ENCODE data around the gene KCNIP4. TPM values are rescaled to one million over a fixed set of nuclear protein-coding genes. Genes with fewer than 3 reads are reported as not detected.
A peak's percentile ranks its signal among the peaks of the same experiment; 100 is the strongest.

The KCNIP4 gene
- total and polyA plus RNA-seq, 2 of the 8 experiments (the other 6 are each of a cell fraction or from before 2014, with no cell fraction given), result 0.06 TPM; not detected in 1

DNA sequence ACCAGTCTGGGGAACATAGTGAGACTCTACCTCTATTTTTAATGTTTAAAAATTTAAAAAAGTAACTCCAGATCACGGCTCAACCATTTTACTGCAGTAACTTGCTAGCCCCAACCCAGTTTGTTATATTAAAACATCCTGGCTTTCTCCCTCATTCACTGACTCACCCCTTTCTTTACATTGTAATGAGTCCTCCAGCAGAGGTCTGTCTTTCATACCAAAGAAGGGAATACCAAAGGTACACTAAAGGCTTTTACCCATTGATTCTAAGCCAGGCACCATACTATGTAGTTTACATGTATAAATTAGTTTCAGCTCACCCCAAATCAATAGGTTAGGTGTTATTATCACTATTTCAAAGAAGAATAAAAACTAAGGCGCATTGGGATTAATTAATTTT is 961.4 kb downstream of the KCNIP4 start:
- Histone ChIP-seq H3K14ac (ENCODE audit: insufficient read length) (no peak overlapping the region), H3K4ac (replicated peaks; ENCODE audit: insufficient read length, low read depth, low read length) (no peak overlapping the region), H3K27me3 (replicated peaks in 1 of 4; ENCODE audit: control insufficient read depth in 3 of 4, extremely low read depth in 1 of 4, insufficient read depth in 3 of 4, low read length in 3 of 4) (peaks cover 0 to 13% (median 11%) of the 10 kb centered on the region in 4 experiments; a peak in 6 of 7 replicates), H3K56ac (replicated peaks; ENCODE audit: insufficient read length, low read depth, low read length) (no peak overlapping the region), H2BK12ac (ENCODE audit: low read depth, low read length) (no peak overlapping the region), H3K23me2 (ENCODE audit: low read depth, low read length) (peaks cover 5% of the 10 kb centered on the region), H3K23ac (ENCODE audit: insufficient read length) (no peak overlapping the region), H4K8ac (ENCODE audit: extremely low read depth, insufficient read depth, low read length) (no peak overlapping the region), H4K5ac (ENCODE audit: insufficient read length, low read depth, low read length) (no peak overlapping the region), H2AFZ (ENCODE audit: low read length) (0 out of 2 replicates have a peak overlapping the region, but pooled peaks have one; percentile 48), H2BK15ac (ENCODE audit: low read length) (no peak overlapping the region), H3K79me1 (ENCODE audit: low read depth, low read length) (no peaks in the 10 kb centered on the region), H3K4me1 (replicated peaks in 1 of 4; ENCODE audit: control insufficient read depth in 3 of 4, insufficient read depth in 4 of 4, low read length in 3 of 4) (peaks cover 0 to 10% (median 0%) of the 10 kb centered on the region in 4 experiments; a peak in 3 of 7 replicates), H3K4me3 (ENCODE audit: extremely low read depth in 1 of 4, insufficient read depth in 2 of 4, low read depth in 3 of 4, low read length in 4 of 4) (no peak overlapping the region), H3K18ac (ENCODE audit: extremely low read depth, low read length) (no peak overlapping the region; the same call in 1 of the 2 replicates), H2BK5ac (ENCODE audit: low read depth, low read length) (no peak overlapping the region), H4K20me1 (replicated peaks in 1 of 2; ENCODE audit: control insufficient read depth in 1 of 2, insufficient read depth in 2 of 2, low read length in 2 of 2) (no peaks in the 10 kb centered on the region), H2BK120ac (replicated peaks; ENCODE audit: low read depth, low read length) (no peak overlapping the region), H2AK5ac (ENCODE audit: low read depth, low read length) (no peak overlapping the region), H3K27ac (ENCODE audit: low read depth, low read length) (no peak overlapping the region), H3K9ac (replicated peaks in 1 of 4; ENCODE audit: extremely low read depth in 1 of 4, low read depth in 3 of 4, low read length in 3 of 4) (no peak overlapping the region), H3K4me2 (ENCODE audit: insufficient read depth in 1 of 2, low read depth in 2 of 2, low read length in 2 of 2) (no peak overlapping the region), H3K9me3 (ENCODE audit: insufficient read depth in 2 of 2, low read depth in 1 of 2, low read length in 1 of 2) (no peaks in the 10 kb centered on the region), H3K79me2 (ENCODE audit: control insufficient read depth in 1 of 2, insufficient read depth in 2 of 2, low read length in 2 of 2) (no peaks in the 10 kb centered on the region), H3K36me3 (ENCODE audit: control insufficient read depth in 2 of 4, insufficient read depth in 4 of 4, low read length in 3 of 4) (no peaks in the 10 kb centered on the region), H2BK20ac (ENCODE audit: low read length) (no peak overlapping the region), H4K91ac (replicated peaks; ENCODE audit: insufficient read length, low read length) (no peak overlapping the region)
- ChIA-PET CTCF (ENCODE audit: partially characterized antibody) (no interaction called here), POLR2A (ENCODE audit: partially characterized antibody) (no interaction called here)
- 74% methylated on average over 2 of the region's 2 CpGs; no CpG with 5 or more reads in 1 of the 2 experiments for WGBS, 2 experiments (ENCODE audit: extremely low coverage in 1 of 2, insufficient coverage in 1 of 2, insufficient read length in 1 of 2, insufficient replicate concordance in 2 of 2, low coverage in 1 of 2, low lambda C conversion rate in 2 of 2, missing lambda C conversion rate in 1 of 2)
- no peak for FAIRE-seq
- DNase-seq (ENCODE audit: low read depth in 1 of 2, low spot score in 2 of 2), result no peak
- no peak for TF ChIP-seq KDM4A (IDR thresholded peaks at IDR 0.05; ENCODE audit: low read depth, low read length, severe bottlenecking)
- TF ChIP-seq YY1 (IDR thresholded peaks at IDR 0.05; ENCODE audit: low read depth, low read length), result no peak

Data from H1 (cell line).